Keratinocyte (primary cell): ENCODE measurements around the gene STK11IP. TPM values are rescaled to one million over a fixed set of nuclear protein-coding genes. Genes with fewer than 3 reads are reported as not detected.

ENCODE experiments used
- DNase-seq: peaks from one replicate; pipeline ENCODE4 v3.0.0-alpha.2; 2011; ENCODE audit warnings: low read depth, missing footprints, low spot score
- FAIRE-seq: peaks from 2 replicates; lab custom pipeline; 2011; peaks lifted over from hg19 to GRCh38; lab: Jason Lieb, UNC
- H2AFZ ChIP-seq: 2 replicates; pipeline ENCODE4 v1.6.0; 2012; ENCODE audit warnings: low read length, control low read depth, inconsistent platforms; ENCODE audit not compliant: control insufficient read depth
- H3K27ac ChIP-seq: 2 replicates; pipeline ENCODE4 v1.5.1; 2011; ENCODE audit warnings: low read length; ENCODE audit not compliant: control insufficient read depth, insufficient read depth
- H3K27me3 ChIP-seq: 3 replicates; pipeline ENCODE4 v1.6.0; 2011; ENCODE audit warnings: low read length; ENCODE audit not compliant: control insufficient read depth, insufficient read depth; ENCODE audit errors: extremely low read depth
- H3K36me3 ChIP-seq, 2 experiments: 2 replicates in 1 of 2; 3 replicates in 1 of 2; pipeline ENCODE4 v1.5.1; 2011; ENCODE audit warnings: low read length in 2 of 2, mild to moderate bottlenecking in 1 of 2; ENCODE audit not compliant: control insufficient read depth in 2 of 2, insufficient read depth in 2 of 2; ENCODE audit errors: extremely low read depth in 1 of 2
- H3K4me1 ChIP-seq: 3 replicates; pipeline ENCODE4 v1.5.1; 2011; ENCODE audit warnings: low read length; ENCODE audit not compliant: control insufficient read depth, insufficient read depth; ENCODE audit errors: extremely low read depth
- H3K4me2 ChIP-seq: 3 replicates; pipeline ENCODE4 v1.6.0; 2011; ENCODE audit warnings: low read depth, low read length; ENCODE audit not compliant: control insufficient read depth, insufficient read depth; ENCODE audit errors: extremely low read depth
- H3K4me3 ChIP-seq, 3 experiments: fragments of 200-600 bp in 1 of 3; sonication (generic) in 1 of 3; 2 replicates in 2 of 3; 3 replicates in 1 of 3; pipeline ENCODE4 v1.5.1; 2011 to 2016; ENCODE audit warnings: low read length in 3 of 3, mild to moderate bottlenecking in 3 of 3, control low read depth in 2 of 3, inconsistent platforms in 1 of 3, low read depth in 1 of 3, mixed read lengths in 1 of 3, mixed run types in 1 of 3, moderate library complexity in 1 of 3; ENCODE audit not compliant: control insufficient read depth in 2 of 3, insufficient read depth in 2 of 3; ENCODE audit errors: extremely low read depth in 1 of 3
- H3K79me2 ChIP-seq: 2 replicates; pipeline ENCODE4 v1.6.0; 2012; ENCODE audit warnings: low read length; ENCODE audit not compliant: control insufficient read depth, insufficient read depth
- H3K9ac ChIP-seq: 3 replicates; pipeline ENCODE4 v1.6.0; 2011; ENCODE audit warnings: low read length; ENCODE audit not compliant: control insufficient read depth, insufficient read depth; ENCODE audit errors: extremely low read depth
- H3K9me1 ChIP-seq: 3 replicates; pipeline ENCODE4 v1.6.0; 2011; ENCODE audit warnings: low read length; ENCODE audit not compliant: control insufficient read depth, insufficient read depth; ENCODE audit errors: extremely low read depth
- H3K9me3 ChIP-seq: 2 replicates; pipeline ENCODE4 v1.5.1; 2012; ENCODE audit warnings: low read depth, low read length; ENCODE audit not compliant: control insufficient read depth
- H4K20me1 ChIP-seq: 3 replicates; pipeline ENCODE4 v1.6.0; 2011; ENCODE audit warnings: low read length; ENCODE audit not compliant: control insufficient read depth, insufficient read depth; ENCODE audit errors: extremely low read depth
- CTCF ChIP-seq, 3 experiments: IDR thresholded peaks in 1 of 3; conservative IDR thresholded peaks in 1 of 3; optimal IDR thresholded peaks in 1 of 3; 2 replicates in 2 of 3; 3 replicates in 1 of 3; pipeline versions ENCODE3 to v1.5.1; 2011; ENCODE audit warnings: low read length in 3 of 3, mild to moderate bottlenecking in 3 of 3, moderate library complexity in 2 of 3, control low read depth in 1 of 3, inconsistent platforms in 1 of 3; ENCODE audit not compliant: insufficient read depth in 2 of 3; ENCODE audit errors: extremely low read depth in 1 of 3
- EZH2 ChIP-seq: IDR thresholded peaks from one replicate; pipeline ENCODE4 v1.6.1; 2012; ENCODE audit warnings: inconsistent platforms, mild to moderate bottlenecking, low read length, moderate library complexity
- dilution Hi-C: fragments of 300-500 bp; cut with MboI; formaldehyde crosslinking; loops from one replicate; pipeline ENCODE4 v1.7.0; 2020; ENCODE audit warnings: low sequenced_read_pairs; ENCODE audit not compliant: extremely low pct_ligation_motif_present
- polyA plus RNA-seq, 5 experiments: library from polyadenylated mRNA; depleted of rRNA in 3 of 5; stranded (reverse) in 3 of 5; stranded (forward) in 1 of 5; unstranded in 1 of 5; fragments of >200 nt; gene quantifications; 1 replicate in 1 of 5; 2 replicates in 3 of 5; 3 replicates in 1 of 5; pipeline versions ENCODE4 v1.2.1 to v1.2.3, GENCODE V29; 2011 to 2012; ENCODE audit warnings: missing spikeins in 2 of 5, low read depth in 1 of 5, low replicate concordance in 1 of 5

STK11IP gene
- polyA plus RNA-seq, 1 donor (not counting 4 experiments of a cell fraction or from before 2014, with no cell fraction given), result 10.0 TPM

GRCh38 chr2:219615894-219616293 is 18.2 kb downstream of the STK11IP start:
- Histone ChIP-seq H3K27ac (no peak overlapping the region), H3K79me2 (no peaks in the 10 kb centered on the region), H3K9ac (no peak overlapping the region), H4K20me1 (no peaks in the 10 kb centered on the region), H3K4me3 (no peak overlapping the region), H3K36me3 (peaks cover 9 to 24% of the 10 kb centered on the region in 2 experiments), H3K4me2 (no peak overlapping the region), H3K9me3 (no peaks in the 10 kb centered on the region), H3K27me3 (no peaks in the 10 kb centered on the region), H3K9me1 (no peaks in the 10 kb centered on the region), H3K4me1 (no peaks in the 10 kb centered on the region), H2AFZ (no peak overlapping the region)
- FAIRE-seq (no peak), DNase-seq (no peak)
- dilution Hi-C loops, result no loop called here
- no peak for TF ChIP-seq CTCF (optimal IDR thresholded peaks at IDR 0.05 in 1 of 3, IDR thresholded peaks at IDR 0.05 in 1 of 3, conservative IDR thresholded peaks at IDR 0.05 in 1 of 3; ENCODE audit: extremely low read depth in 1 of 3, insufficient read depth in 2 of 3, low read length in 3 of 3)
- TF ChIP-seq EZH2, result no peak

GRCh38 chr2:219616550-219616949 is 18.9 kb downstream of the STK11IP start:
- Histone ChIP-seq H3K9ac (no peak overlapping the region), H3K9me3 (no peaks in the 10 kb centered on the region), H2AFZ (no peak overlapping the region), H3K27ac (no peak overlapping the region), H3K4me2 (no peak overlapping the region), H3K4me3 (no peak overlapping the region), H3K9me1 (no peaks in the 10 kb centered on the region), H3K4me1 (no peaks in the 10 kb centered on the region), H3K79me2 (no peaks in the 10 kb centered on the region), H4K20me1 (no peaks in the 10 kb centered on the region), H3K36me3 (peaks cover 9 to 20% of the 10 kb centered on the region in 2 experiments), H3K27me3 (no peaks in the 10 kb centered on the region)
- FAIRE-seq (no peak), DNase-seq (no peak)
- dilution Hi-C loops, result no loop called here
- no peak for TF ChIP-seq CTCF (optimal IDR thresholded peaks at IDR 0.05 in 1 of 3, IDR thresholded peaks at IDR 0.05 in 1 of 3, conservative IDR thresholded peaks at IDR 0.05 in 1 of 3; ENCODE audit: extremely low read depth in 1 of 3, insufficient read depth in 2 of 3, low read length in 3 of 3)
- TF ChIP-seq EZH2, result no peak
